Astrocyte (in vitro differentiated cells and primary cell): ENCODE results near the gene ZBTB22.

Source experiments
- CTCF ChIP-seq: IDR thresholded peaks from 2 replicates; pipeline ENCODE4 v1.5.1; 2011; ENCODE audit warnings: low read depth, mild to moderate bottlenecking, inconsistent platforms, low read length, moderate library complexity; ENCODE audit not compliant: insufficient read depth
- EZH2 ChIP-seq: IDR thresholded peaks from 2 replicates; pipeline ENCODE4 v1.6.1; 2012; ENCODE audit warnings: mild to moderate bottlenecking, low read length, inconsistent platforms; ENCODE audit not compliant: insufficient read depth

- TF ChIP-seq EZH2 (no peak), CTCF (no peak)
These were observed 38.3 kb downstream of the ZBTB22 start for GRCh38 chr6:33279257-33279695.
